K562 (cell line): ENCODE measurements around the gene CUX1. TPM values are rescaled to one million over a fixed set of nuclear protein-coding genes. Genes with fewer than 3 reads are reported as not detected.

Source experiments
- ATAC-seq: fragments of 200-7000 bp; cut with Tn5 transposase; 3 replicates; pipeline ENCODE4 v1.9.1; 2020; ENCODE audit warnings: moderate library complexity
- BruUV-seq: library from RNA; stranded (reverse); fragments of 400-500 nt; replicated peaks from 2 replicates; lab custom pipeline; 2021; lab: Mats Ljungman, UMichigan
- CTCF ChIA-PET: fragments of 300-600 bp; formaldehyde crosslinking; extraction: SDS; loops from one replicate; lab custom pipeline; 2021; ENCODE audit warnings: low intra/inter-chr PET ratio; lab: Yijun Ruan, JAX
- POLR2A ChIA-PET: fragments of 300-600, 350-650 bp; sonication (Branson Sonifier 250); formaldehyde crosslinking; extraction: SDS; loops from one replicate; lab custom pipeline; 2021; ENCODE audit warnings: antibody characterized with exemption, inconsistent platforms; lab: Yijun Ruan, JAX
- DNase-seq, 4 experiments: peaks; one replicate each; pipeline versions ENCODE4 v3.0.0 to v3.0.0-alpha.2; 2011 to 2018; ENCODE audit warnings: low spot score in 3 of 4, mixed read lengths in 3 of 4; ENCODE audit errors: extremely low read depth in 1 of 4
- FAIRE-seq: peaks from 2 replicates; lab custom pipeline; 2011; peaks lifted over from hg19 to GRCh38; lab: Jason Lieb, UNC
- H2AFZ ChIP-seq: 2 replicates; pipeline ENCODE4 v1.6.0; 2011; ENCODE audit warnings: low read depth, low read length, control low read depth, inconsistent platforms
- H3K27ac ChIP-seq: fragments of 200-600 bp; 3 replicates; pipeline ENCODE4 v1.8.0; 2011; ENCODE audit warnings: low read depth, mild to moderate bottlenecking, control low read depth, inconsistent platforms, low read length, moderate library complexity, mixed read lengths; ENCODE audit errors: extremely low read depth
- H3K27me3 ChIP-seq, 2 experiments: fragments of 300-600 bp in 1 of 2; 2 replicates in 1 of 2; 3 replicates in 1 of 2; pipeline versions ENCODE4 v1.6.0 to v1.8.0; 2011; ENCODE audit warnings: inconsistent platforms in 2 of 2, low read length in 2 of 2, mild to moderate bottlenecking in 1 of 2, mixed read lengths in 1 of 2, moderate library complexity in 1 of 2; ENCODE audit not compliant: control insufficient read depth in 2 of 2, insufficient read depth in 2 of 2
- H3K36me3 ChIP-seq: fragments of 300-600 bp; 3 replicates; pipeline ENCODE4 v1.8.0; 2011; ENCODE audit warnings: mild to moderate bottlenecking, low read length, inconsistent platforms; ENCODE audit not compliant: control insufficient read depth, insufficient read depth
- H3K4me1 ChIP-seq, 2 experiments: fragments of 200-600 bp in 1 of 2; replicated peaks in 1 of 2; 2 replicates in 1 of 2; 3 replicates in 1 of 2; pipeline versions ENCODE4 v1.5.1 to v1.8.0; 2011; ENCODE audit warnings: inconsistent platforms in 2 of 2, low read length in 2 of 2, mild to moderate bottlenecking in 1 of 2, mixed read lengths in 1 of 2, moderate library complexity in 1 of 2; ENCODE audit not compliant: control insufficient read depth in 2 of 2, insufficient read depth in 2 of 2
- H3K4me2 ChIP-seq: 2 replicates; pipeline ENCODE4 v1.6.1; 2011; ENCODE audit warnings: low read length, control low read depth, inconsistent platforms, mixed read lengths; ENCODE audit not compliant: insufficient read depth
- H3K4me3 ChIP-seq: fragments of 200-600 bp; sonication (generic), shearing (Covaris generic); 2 replicates; pipeline ENCODE4 v1.5.1; 2016; ENCODE audit warnings: control low read depth, inconsistent platforms
- H3K79me2 ChIP-seq: fragments of 200-600 bp; 3 replicates; pipeline ENCODE4 v1.8.0; 2011; ENCODE audit warnings: low read length, inconsistent platforms; ENCODE audit not compliant: control insufficient read depth, insufficient read depth
- H3K9ac ChIP-seq, 2 experiments: 2 replicates each; pipeline versions ENCODE4 v1.6.0 to v1.6.1; 2011; ENCODE audit warnings: low read depth in 2 of 2, low read length in 2 of 2, control low read depth in 1 of 2, inconsistent platforms in 1 of 2, mild to moderate bottlenecking in 1 of 2, mixed read lengths in 1 of 2; ENCODE audit not compliant: insufficient read depth in 1 of 2
- H3K9me1 ChIP-seq: one replicate; pipeline ENCODE4 v1.6.0; 2011; ENCODE audit warnings: inconsistent platforms, mild to moderate bottlenecking, low read length, moderate library complexity; ENCODE audit not compliant: control insufficient read depth, insufficient read depth
- H3K9me3 ChIP-seq: replicated peaks from 2 replicates; pipeline ENCODE4 v1.5.1; 2011; ENCODE audit warnings: low read depth, low read length, inconsistent platforms; ENCODE audit not compliant: control insufficient read depth, insufficient read depth
- H4K20me1 ChIP-seq: replicated peaks from 2 replicates; pipeline ENCODE4 v1.6.1; 2011; ENCODE audit warnings: low read length, inconsistent platforms, mixed read lengths; ENCODE audit not compliant: control insufficient read depth, insufficient read depth
- ATF4 ChIP-seq: fragments of 450-650 bp; formaldehyde crosslinking; IDR thresholded peaks from 2 replicates; pipeline ENCODE4 v1.4.0; 2022; ENCODE audit warnings: mild to moderate bottlenecking, moderate library complexity
- CREM ChIP-seq: IDR thresholded peaks from 2 replicates; pipeline ENCODE4 v1.6.1; 2014; ENCODE audit warnings: antibody characterized with exemption, low read depth
- ELF1 ChIP-seq: fragments of 200-800 bp; sonication (Bioruptor generic); IDR thresholded peaks from 2 replicates; pipeline ENCODE4 v1.6.1; 2016; ENCODE audit warnings: missing genetic modification characterization, missing compliant biosample characterization
- GTF3C2 ChIP-seq: IDR thresholded peaks from 3 replicates; pipeline ENCODE4 v1.6.1; 2011; ENCODE audit warnings: borderline replicate concordance, mild to moderate bottlenecking, moderate library complexity; ENCODE audit not compliant: insufficient read length; ENCODE audit errors: extremely low read depth
- MAFK ChIP-seq: IDR thresholded peaks from 2 replicates; pipeline ENCODE4 v1.6.1; 2011; ENCODE audit warnings: low read length, improper control_type of control experiment
- SRSF7 ChIP-seq: fragments of 200-400 bp; formaldehyde crosslinking; optimal IDR thresholded peaks from 2 replicates; pipeline ENCODE3; 2017; ENCODE audit warnings: mild to moderate bottlenecking, low read depth, low read length
- ZNF12 ChIP-seq: sonication (generic); formaldehyde crosslinking; IDR thresholded peaks from 2 replicates; pipeline ENCODE4 v1.4.0; 2020; ENCODE audit warnings: mild to moderate bottlenecking, missing genetic modification reagents
- ZNF146 ChIP-seq: IDR thresholded peaks from one replicate; pipeline ENCODE4 v1.6.1; 2018; ENCODE audit warnings: missing compliant biosample characterization; ENCODE audit not compliant: unreplicated experiment
- WGBS: fragments of 100-300 bp; shearing (Covaris generic); methylation state at CpG from one replicate; pipeline ENCODE4 v1.1.6; 2016; ENCODE audit warnings: low coverage, mixed read lengths; ENCODE audit not compliant: insufficient coverage; ENCODE audit errors: missing lambda C conversion rate; 5-methylcytosine and 5-hydroxymethylcytosine counted together
- in situ Hi-C: fragments of 300-500 bp; cut with MboI; formaldehyde crosslinking; loops from 4 replicates; pipeline ENCODE4 v1.15.0; 2018; ENCODE audit warnings: inconsistent platforms, mixed read lengths
- intact Hi-C: fragments of 100-400 bp; cut with micrococcal nuclease; formaldehyde crosslinking; loops from 2 replicates; pipeline ENCODE4 v1.14.2; 2022
- polyA plus RNA-seq, 8 experiments: library from polyadenylated mRNA; depleted of rRNA in 4 of 8; stranded (reverse) in 5 of 8; unstranded in 3 of 8; fragments of >200 nt; fragmentation: Nextera tagmentation in 2 of 8; fragmentation: Illumina TruSeq in 1 of 8; extraction: Ambion mirVana in 2 of 8; extraction: Trizol in 1 of 8; gene quantifications; 2 replicates each; pipeline versions ENCODE4 v1.2.1 to v1.2.3, GENCODE V29; 2011 to 2014; ENCODE audit warnings: inconsistent platforms in 1 of 8, missing spikeins in 1 of 8
- total RNA-seq, 7 experiments: library from RNA; depleted of rRNA in 6 of 7; stranded (reverse); fragments of >200 nt in 6 of 7; fragmentation: Illumina TruSeq in 2 of 7; extraction: Trizol in 2 of 7; gene quantifications; 2 replicates each; pipeline versions ENCODE4 v1.2.1 to v1.2.3, GENCODE V29; 2011 to 2021; ENCODE audit warnings: low replicate concordance in 1 of 7

The CUX1 gene
- total and polyA plus RNA-seq, 9 of the 15 experiments (the other 6 are each of a cell fraction or from before 2014, with no cell fraction given), result 3.6 to 55.3 (median 25.2) TPM

- intact Hi-C loops, result no loop called here
- no peaks in the 10 kb centered on the region for H3K27me3 ChIP-seq
- no peak overlapping the region for H3K27ac ChIP-seq
- H3K9me1 ChIP-seq, result no peaks in the 10 kb centered on the region
- FAIRE-seq, result no peak
- CTCF ChIA-PET, result no interaction called here
- POLR2A ChIA-PET, result interaction anchor here (1.6 kb wide), 1 partner anchor 37 kb away, joined by 5 read pairs; no protein-coding TSS in a partner anchor
- no TSS peak for BruUV-seq
- TF ChIP-seq SRSF7 (no peak), GTF3C2 (no peak), MAFK (no peak), ELF1 (tag) (no peak), CREM (no peak), ZNF12 (CRISPR knock-in tag) (no peak), ATF4 (CRISPR knock-in tag) (no peak), ZNF146 (CRISPR knock-in tag) (peak; percentile 35)
- in situ Hi-C loops, result no loop called here
- no peak for DNase-seq
- H3K79me2 ChIP-seq, result peaks cover 50% of the 10 kb centered on the region
- no peaks in the 10 kb centered on the region for H3K9me3 ChIP-seq
- no peak overlapping the region for H3K4me2 ChIP-seq
- 94% methylated on average over 8 of the region's 8 CpGs for WGBS
- ATAC-seq, result no peak
- peaks cover 3% of the 10 kb centered on the region; the same call in 2 of the 3 replicates for H3K36me3 ChIP-seq
- H3K4me3 ChIP-seq, result no peak overlapping the region
- H3K9ac ChIP-seq, result no peak overlapping the region
- H4K20me1 ChIP-seq, result peaks cover 18% of the 10 kb centered on the region; the same call in 1 of the 2 replicates
- peaks cover 21 to 24% of the 10 kb centered on the region in 2 experiments for H3K4me1 ChIP-seq
- H2AFZ ChIP-seq, result no peak overlapping the region
Measured at GRCh38 chr7:101939136-101939695, 121.8 kb downstream of the CUX1 start.
